Osteocyte (in vitro differentiated cells): ENCODE data around the gene NHSL2. TPM values are rescaled to one million over a fixed set of nuclear protein-coding genes. Genes with fewer than 3 reads are reported as not detected.

Source experiments
- DNase-seq: peaks from one replicate; pipeline ENCODE4 v3.0.0; 2021; ENCODE audit warnings: mixed read lengths; ENCODE audit not compliant: unreplicated experiment; ENCODE audit errors: extremely low spot score
- H3K27ac Mint-ChIP-seq: one replicate; pipeline ENCODE4 v1.8.0; 2021; ENCODE audit warnings: mild to moderate bottlenecking, mixed read lengths; ENCODE audit not compliant: unreplicated experiment
- H3K27me3 Mint-ChIP-seq: one replicate; pipeline ENCODE4 v1.8.0; 2021; ENCODE audit warnings: mixed read lengths; ENCODE audit not compliant: unreplicated experiment
- H3K36me3 Mint-ChIP-seq: one replicate; pipeline ENCODE4 v1.8.0; 2021; ENCODE audit warnings: mixed read lengths; ENCODE audit not compliant: unreplicated experiment
- H3K4me1 Mint-ChIP-seq: one replicate; pipeline ENCODE4 v1.8.0; 2021; ENCODE audit warnings: mixed read lengths; ENCODE audit not compliant: unreplicated experiment
- H3K4me3 Mint-ChIP-seq: one replicate; pipeline ENCODE4 v1.8.0; 2021; ENCODE audit warnings: mild to moderate bottlenecking, moderate library complexity, mixed read lengths; ENCODE audit not compliant: unreplicated experiment
- H3K9me3 Mint-ChIP-seq: one replicate; pipeline ENCODE4 v1.8.0; 2021; ENCODE audit warnings: mixed read lengths; ENCODE audit not compliant: unreplicated experiment
- total RNA-seq: library from RNA; stranded (reverse); gene quantifications from 2 replicates; pipeline ENCODE4 v1.2.1, GENCODE V29; 2021
- TF ChIP-seq, protein P1 (sequence below): fragments of 200-600 bp; sonication (generic); IDR thresholded peaks from 2 replicates; pipeline ENCODE4 v1.5.0; 2021; ENCODE audit warnings: antibody characterized with exemption, mild to moderate bottlenecking, moderate library complexity

Gene NHSL2
- total RNA-seq, 1 donor from 2014 or later = 7.3 TPM

- Mint-ChIP-seq H3K4me1 (peaks cover 2% of the 10 kb centered on the region), H3K27me3 (no peaks in the 10 kb centered on the region), H3K36me3 (no peaks in the 10 kb centered on the region), H3K9me3 (peaks cover 4% of the 10 kb centered on the region), H3K27ac (no peak overlapping the region), H3K4me3 (no peak overlapping the region)
- no peak for DNase-seq
- TF ChIP-seq, protein P1, sequence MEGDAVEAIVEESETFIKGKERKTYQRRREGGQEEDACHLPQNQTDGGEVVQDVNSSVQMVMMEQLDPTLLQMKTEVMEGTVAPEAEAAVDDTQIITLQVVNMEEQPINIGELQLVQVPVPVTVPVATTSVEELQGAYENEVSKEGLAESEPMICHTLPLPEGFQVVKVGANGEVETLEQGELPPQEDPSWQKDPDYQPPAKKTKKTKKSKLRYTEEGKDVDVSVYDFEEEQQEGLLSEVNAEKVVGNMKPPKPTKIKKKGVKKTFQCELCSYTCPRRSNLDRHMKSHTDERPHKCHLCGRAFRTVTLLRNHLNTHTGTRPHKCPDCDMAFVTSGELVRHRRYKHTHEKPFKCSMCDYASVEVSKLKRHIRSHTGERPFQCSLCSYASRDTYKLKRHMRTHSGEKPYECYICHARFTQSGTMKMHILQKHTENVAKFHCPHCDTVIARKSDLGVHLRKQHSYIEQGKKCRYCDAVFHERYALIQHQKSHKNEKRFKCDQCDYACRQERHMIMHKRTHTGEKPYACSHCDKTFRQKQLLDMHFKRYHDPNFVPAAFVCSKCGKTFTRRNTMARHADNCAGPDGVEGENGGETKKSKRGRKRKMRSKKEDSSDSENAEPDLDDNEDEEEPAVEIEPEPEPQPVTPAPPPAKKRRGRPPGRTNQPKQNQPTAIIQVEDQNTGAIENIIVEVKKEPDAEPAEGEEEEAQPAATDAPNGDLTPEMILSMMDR = no peak
Measured at GRCh38 chrX:72107320-72107719, 196.7 kb downstream of the NHSL2 start.

- no peak overlapping the region for H3K27ac Mint-ChIP-seq
- H3K9me3 Mint-ChIP-seq = peaks cover 4% of the 10 kb centered on the region
- peaks cover 2% of the 10 kb centered on the region for H3K4me1 Mint-ChIP-seq
- no peak overlapping the region for H3K4me3 Mint-ChIP-seq
- TF ChIP-seq, protein P1 = no peak
- no peaks in the 10 kb centered on the region for H3K27me3 Mint-ChIP-seq
- DNase-seq = no peak
- H3K36me3 Mint-ChIP-seq = no peaks in the 10 kb centered on the region
Measured at GRCh38 chrX:72107841-72108595, 197.4 kb downstream of the NHSL2 start.

DNA sequence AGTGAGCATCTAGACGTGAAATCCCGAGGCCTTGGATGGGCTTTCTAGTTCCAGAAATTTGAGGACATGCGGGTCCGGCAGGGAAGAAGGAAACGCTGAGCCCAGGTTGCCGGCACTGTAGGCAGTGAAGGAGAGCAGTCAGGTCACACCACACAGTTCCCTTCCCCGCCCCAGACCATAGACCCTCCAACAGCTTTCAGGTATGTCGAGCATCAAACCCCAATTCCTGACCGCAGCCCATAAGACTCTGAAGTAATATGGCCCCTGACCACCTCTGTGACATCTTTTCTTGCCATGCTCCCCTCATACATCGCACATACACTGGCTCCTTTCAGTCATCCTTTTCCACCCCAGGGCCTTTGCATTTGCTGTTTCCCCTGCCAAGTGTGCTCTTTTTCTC, 198.0 kb downstream of the NHSL2 start:
- Mint-ChIP-seq H3K27me3 (no peaks in the 10 kb centered on the region), H3K4me1 (peaks cover 2% of the 10 kb centered on the region), H3K4me3 (no peak overlapping the region), H3K36me3 (no peaks in the 10 kb centered on the region), H3K9me3 (peaks cover 4% of the 10 kb centered on the region), H3K27ac (no peak overlapping the region)
- DNase-seq = no peak
- TF ChIP-seq, protein P1 = no peak

DNA sequence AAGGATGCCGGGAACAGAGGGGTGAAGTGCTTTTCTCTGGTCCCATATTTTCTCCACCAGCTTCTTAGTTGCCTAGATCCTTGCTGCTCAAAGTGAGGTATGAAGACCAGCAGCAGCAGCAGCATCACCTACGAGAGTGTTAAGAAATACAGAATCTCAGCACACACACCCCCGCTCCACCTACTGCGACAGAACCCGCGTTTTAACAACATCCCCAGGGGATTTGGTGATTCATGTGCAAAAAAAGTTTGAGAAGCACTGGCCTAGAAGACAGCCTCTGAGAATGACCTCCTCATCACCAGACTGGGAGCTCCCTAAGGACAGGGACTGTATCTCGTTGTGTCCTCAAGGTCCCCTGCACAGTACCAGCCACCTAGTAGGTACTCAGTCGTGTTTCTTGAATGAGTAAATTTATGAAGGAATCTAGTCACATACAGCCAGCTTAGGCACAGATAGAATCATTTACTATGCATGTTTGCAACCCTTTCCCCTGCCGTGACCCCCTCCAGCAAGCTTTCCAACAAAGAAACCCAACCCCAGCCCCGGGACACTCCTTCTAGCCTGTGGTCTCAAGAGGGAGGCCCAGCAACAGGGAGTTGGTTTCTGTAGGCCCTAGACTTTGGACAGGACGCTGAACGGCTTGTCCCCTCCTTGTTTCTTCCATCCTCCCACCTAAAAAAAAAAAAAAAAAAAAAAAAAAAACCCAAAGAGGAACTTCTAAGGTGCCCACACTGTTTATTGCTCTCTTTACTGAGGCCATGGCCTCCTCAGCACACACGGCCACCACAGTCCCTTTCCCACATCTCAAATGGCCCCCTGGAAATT, 199.6 kb downstream of the NHSL2 start:
- H3K4me1 Mint-ChIP-seq = peaks cover 4% of the 10 kb centered on the region
- DNase-seq = no peak
- no peaks in the 10 kb centered on the region for H3K27me3 Mint-ChIP-seq
- H3K9me3 Mint-ChIP-seq = no peaks in the 10 kb centered on the region
- TF ChIP-seq, protein P1 = no peak
- no peak overlapping the region for H3K4me3 Mint-ChIP-seq
- no peaks in the 10 kb centered on the region for H3K36me3 Mint-ChIP-seq
- no peak overlapping the region for H3K27ac Mint-ChIP-seq
